Activated CD4-positive, alpha-beta memory T cell treated with anti-CD3 and anti-CD28 coated beads for 36 hours (primary cell): Measurements from ENCODE around the gene KCTD17. TPM values are rescaled to one million over a fixed set of nuclear protein-coding genes. Genes with fewer than 3 reads are reported as not detected.

Experiments
- CTCF ChIA-PET: fragments of 350-600 bp; sonication (Branson Sonifier 250); formaldehyde crosslinking; loops from one replicate; lab custom pipeline; 2021; ENCODE audit warnings: antibody characterized with exemption, inconsistent platforms; lab: Charles Lee
- POLR2A ChIA-PET: fragments of 350-600 bp; sonication (Branson Sonifier 250); formaldehyde crosslinking; loops from one replicate; lab custom pipeline; 2021; ENCODE audit warnings: antibody characterized with exemption; lab: Charles Lee
- DNase-seq: peaks from one replicate; pipeline ENCODE4 v3.0.0-alpha.2; 2020
- H3K27ac Mint-ChIP-seq: one replicate; pipeline ENCODE4 v1.8.0; 2021; ENCODE audit warnings: mixed read lengths
- H3K27me3 Mint-ChIP-seq: one replicate; pipeline ENCODE4 v1.8.0; 2021; ENCODE audit warnings: mixed read lengths
- H3K36me3 Mint-ChIP-seq: one replicate; pipeline ENCODE4 v1.8.0; 2021; ENCODE audit warnings: mixed read lengths
- H3K4me1 Mint-ChIP-seq: one replicate; pipeline ENCODE4 v1.8.0; 2021; ENCODE audit warnings: low read depth, mixed read lengths
- H3K4me3 Mint-ChIP-seq: one replicate; pipeline ENCODE4 v1.8.0; 2021; ENCODE audit warnings: mild to moderate bottlenecking, mixed read lengths
- H3K9me3 Mint-ChIP-seq: one replicate; pipeline ENCODE4 v1.8.0; 2021; ENCODE audit warnings: mixed read lengths
- intact Hi-C: fragments of 100-400 bp; cut with micrococcal nuclease; formaldehyde crosslinking; loops from one replicate; pipeline ENCODE4 v1.15.1; 2023
- total RNA-seq, 2 experiments: library from RNA; stranded (reverse); gene quantifications; one replicate each; pipeline ENCODE4 v1.2.3, GENCODE V29; 2021

The KCTD17 gene
- total RNA-seq, 2 experiments from 2014 or later: 46.0 to 47.3 TPM

GRCh38 chr22:37112084-37112728, 60.7 kb downstream of the KCTD17 start:
- intact Hi-C loops: no loop called here
- Mint-ChIP-seq H3K36me3 (no peaks in the 10 kb centered on the region), H3K4me1 (peaks cover 11% of the 10 kb centered on the region), H3K27ac (no peak overlapping the region), H3K4me3 (no peak overlapping the region), H3K27me3 (no peaks in the 10 kb centered on the region), H3K9me3 (no peaks in the 10 kb centered on the region)
- no peak for DNase-seq
- ChIA-PET POLR2A (no interaction called here), CTCF (no interaction called here)

Other genes starting within 250 kb of the KCTD17 start
- not detected for gene PVALB, start 234.7 kb upstream of the KCTD17 start, total RNA-seq
- 1 to 10 TPM; 8.7 to 9.3 TPM for gene NCF4, start 190.7 kb upstream of the KCTD17 start, total RNA-seq
- under 1 TPM; 0.22 to 0.48 TPM for gene CSF2RB, start 138.1 kb upstream of the KCTD17 start, total RNA-seq
- gene TST, start 32.3 kb upstream of the KCTD17 start, total RNA-seq: 1 to 10 TPM; 5.5 TPM
- gene MPST, start 32.0 kb upstream of the KCTD17 start, total RNA-seq: 10 to 100 TPM; 16.9 to 17.6 TPM
- gene TMPRSS6, start 58.0 kb downstream of the KCTD17 start, total RNA-seq: 10 to 100 TPM; 39.9 to 42.1 TPM
- gene IL2RB, start 98.2 kb downstream of the KCTD17 start, total RNA-seq: 100 to 1,000 TPM; 306 to 310 TPM
- gene C1QTNF6, start 136.5 kb downstream of the KCTD17 start, total RNA-seq: 10 to 100 TPM; 11.1 to 13.0 TPM
- gene SSTR3, start 160.7 kb downstream of the KCTD17 start, total RNA-seq: 1 to 10 TPM; 8.5 to 9.3 TPM
- 100 to 1,000 TPM; 714 to 727 TPM for gene RAC2, start 192.5 kb downstream of the KCTD17 start, total RNA-seq
- 10 to 100 TPM; 58.7 to 60.5 TPM for gene CYTH4, start 230.8 kb downstream of the KCTD17 start, total RNA-seq